ENCODE measurements around the gene ANK3.

The ANK3 gene

GRCh38 chr10:60413306-60414012 is 23.8 kb upstream of the ANK3 start:
- DNase-seq: no peak

- no peak for DNase-seq
Measured at GRCh38 chr10:60410970-60411369, 21.3 kb upstream of the ANK3 start.

GRCh38 chr10:60409202-60409601 is 19.5 kb upstream of the ANK3 start:
- DNase-seq: no peak

- no peak for DNase-seq
Measured at GRCh38 chr10:60406182-60406581, 16.5 kb upstream of the ANK3 start.

GRCh38 chr10:60405172-60405571 is 15.5 kb upstream of the ANK3 start:
- no peak for DNase-seq

GRCh38 chr10:60403168-60403873 is 13.6 kb upstream of the ANK3 start:
- no peak for DNase-seq

- no peak for DNase-seq
Measured at GRCh38 chr10:60400366-60400765, 10.7 kb upstream of the ANK3 start.

GRCh38 chr10:60399328-60399727 is 9.7 kb upstream of the ANK3 start:
- no peak for DNase-seq

- no peak for DNase-seq
Measured at GRCh38 chr10:60397792-60398191, 8.1 kb upstream of the ANK3 start.

- no peak for DNase-seq
Measured at GRCh38 chr10:60396766-60397165, 7.1 kb upstream of the ANK3 start.

- no peak for DNase-seq
Measured at GRCh38 chr10:60395711-60396110, 6.0 kb upstream of the ANK3 start.

- DNase-seq: no peak
Measured at GRCh38 chr10:60394446-60394845, 4.8 kb upstream of the ANK3 start.

GRCh38 chr10:60390224-60390626 is 550 bp upstream of the ANK3 start:
- DNase-seq: no peak

- DNase-seq: no peak
Measured at GRCh38 chr10:60388709-60389301, 870 bp downstream of the ANK3 start.

- DNase-seq: no peak
Measured at GRCh38 chr10:60388116-60388625, 1.5 kb downstream of the ANK3 start.

- no peak for DNase-seq
Measured at GRCh38 chr10:60387531-60387930, 2.1 kb downstream of the ANK3 start.

- DNase-seq: no peak
Measured at GRCh38 chr10:60385399-60385738, 4.3 kb downstream of the ANK3 start.

GRCh38 chr10:60384708-60385398 is 4.8 kb downstream of the ANK3 start:
- DNase-seq: no peak

- no peak for DNase-seq
Measured at GRCh38 chr10:60384011-60384410, 5.7 kb downstream of the ANK3 start.

- no peak for DNase-seq
Measured at GRCh38 chr10:60382946-60383681, 6.6 kb downstream of the ANK3 start.

GRCh38 chr10:60380781-60381180 is 8.9 kb downstream of the ANK3 start:
- DNase-seq: no peak

GRCh38 chr10:60377955-60378354 is 11.7 kb downstream of the ANK3 start:
- DNase-seq: no peak

- no peak for DNase-seq
Measured at GRCh38 chr10:60377042-60377352, 12.7 kb downstream of the ANK3 start.
